ENCODE measurements around the gene CSDE1. TPM values are rescaled to one million over a fixed set of nuclear protein-coding genes. Genes with fewer than 3 reads are reported as not detected.

Gene CSDE1
- total RNA-seq, 4 donors from 2014 or later: 2,331 to 4,024 (median 3,697) TPM

DNA sequence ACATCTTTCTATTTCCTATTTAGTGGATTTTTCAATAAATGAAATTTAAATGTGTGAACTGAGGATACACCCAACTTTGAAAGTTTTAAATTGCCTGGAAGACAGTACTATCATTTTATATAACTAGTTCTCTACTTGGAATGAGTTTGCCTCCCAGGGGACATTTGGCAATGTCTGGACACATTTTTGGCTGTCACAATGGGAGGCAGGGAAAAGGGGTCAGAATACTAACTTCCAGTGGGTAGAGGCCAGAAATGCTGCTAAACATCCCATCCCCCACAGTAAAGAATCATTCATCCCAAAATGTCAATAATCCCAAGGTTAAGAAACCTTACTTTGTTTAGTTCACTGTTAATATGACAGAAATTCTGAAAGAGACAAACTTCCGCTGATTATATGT, 28.0 kb downstream of the CSDE1 start:
- ATAC-seq (no peak), DNase-seq (no peak)
- no peaks in the 10 kb centered on the region for H3K27me3 ChIP-seq
- intact Hi-C loops (cut with DNase I; ENCODE audit: low total_unique reads) (no loop called here), in situ Hi-C loops (cut with MboI; ENCODE audit: low sequenced_read_pairs in 4 of 4) (no loop called here)
- peak overlapping the region; percentile 44 to 74 (median 66) for H3K27ac ChIP-seq
- peaks cover 0 to 79% of the 10 kb centered on the region in 2 donors for H3K36me3 ChIP-seq
- no peaks in the 10 kb centered on the region for H3K9me3 ChIP-seq
- no peak overlapping the region for H3K4me3 ChIP-seq
- TF ChIP-seq POLR2A (IDR thresholded peaks at IDR 0.05): no peak
- no peak for TF ChIP-seq CTCF (IDR thresholded peaks at IDR 0.05 in 4 of 5, conservative IDR thresholded peaks at IDR 0.05 in 1 of 5)
- H3K4me1 ChIP-seq: peaks cover 23 to 47% of the 10 kb centered on the region in 2 donors

DNA sequence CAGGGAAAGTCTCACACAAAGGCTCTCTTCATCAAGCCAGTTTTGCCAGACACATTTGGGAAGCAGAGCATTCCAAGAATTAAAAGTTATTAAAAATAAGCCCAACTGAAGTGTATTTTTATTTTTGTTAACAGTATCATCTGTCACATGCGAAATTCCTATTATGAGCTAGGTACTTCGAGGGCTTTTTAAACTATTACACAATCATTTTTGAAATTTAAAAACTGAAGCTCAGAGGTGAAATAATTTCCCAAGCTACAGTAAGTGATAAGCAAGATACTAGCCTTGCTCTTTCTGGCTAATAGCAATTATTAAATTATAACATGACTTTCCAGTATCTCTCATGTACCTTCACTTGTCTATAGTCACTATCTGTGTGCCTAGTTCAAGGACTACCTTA, 29.2 kb downstream of the CSDE1 start:
- Histone ChIP-seq H3K9me3 (no peaks in the 10 kb centered on the region), H3K4me3 (no peak overlapping the region), H3K27ac (peak overlapping the region; percentile 44 to 74 (median 66)), H3K36me3 (peaks cover 0 to 78% of the 10 kb centered on the region in 2 donors), H3K4me1 (peaks cover 32 to 51% of the 10 kb centered on the region in 2 donors), H3K27me3 (no peaks in the 10 kb centered on the region)
- DNase-seq: no peak
- in situ Hi-C loops (cut with MboI; ENCODE audit: low sequenced_read_pairs in 4 of 4): no loop called here
- intact Hi-C loops (cut with DNase I; ENCODE audit: low total_unique reads): no loop called here
- ATAC-seq: no peak
- TF ChIP-seq CTCF (IDR thresholded peaks at IDR 0.05 in 4 of 5, conservative IDR thresholded peaks at IDR 0.05 in 1 of 5) (no peak), POLR2A (IDR thresholded peaks at IDR 0.05) (no peak)

GRCh38 chr1:114725230-114725629, 32.6 kb downstream of the CSDE1 start:
- Histone ChIP-seq H3K27me3 (no peaks in the 10 kb centered on the region), H3K27ac (peak overlapping the region in 3 of 4 donors; percentile 69 to 88 (median 74)), H3K9me3 (no peaks in the 10 kb centered on the region), H3K4me1 (peaks cover 48 to 52% of the 10 kb centered on the region in 2 donors), H3K36me3 (peaks cover 0 to 78% of the 10 kb centered on the region in 2 donors), H3K4me3 (no peak overlapping the region)
- no peak for DNase-seq
- TF ChIP-seq CTCF (IDR thresholded peaks at IDR 0.05 in 4 of 5, conservative IDR thresholded peaks at IDR 0.05 in 1 of 5) (no peak), POLR2A (IDR thresholded peaks at IDR 0.05) (no peak)
- ATAC-seq: no peak
- in situ Hi-C loops (cut with MboI; ENCODE audit: low sequenced_read_pairs in 4 of 4) (no loop called here), intact Hi-C loops (cut with DNase I; ENCODE audit: low total_unique reads) (no loop called here)

DNA sequence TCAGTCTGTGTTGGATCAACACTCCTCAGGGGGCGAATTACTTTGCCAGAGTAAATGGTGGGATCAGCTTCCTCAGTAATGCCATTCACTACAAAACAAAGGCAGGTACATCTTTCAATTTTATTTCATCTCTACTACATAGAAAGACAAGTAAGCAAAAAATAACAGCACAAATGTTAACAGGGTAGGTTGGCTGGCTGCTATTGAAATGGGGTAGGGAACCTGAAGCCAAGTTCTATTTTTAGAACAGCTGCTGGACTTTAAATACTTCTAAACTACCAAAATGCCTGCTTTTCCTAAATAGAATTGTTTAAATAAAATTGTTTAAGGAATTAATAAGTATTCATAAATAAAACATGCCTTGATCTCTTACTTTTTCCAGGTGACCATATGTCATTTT, 33.9 kb downstream of the CSDE1 start:
- intact Hi-C loops (cut with DNase I; ENCODE audit: low total_unique reads): no loop called here
- peak overlapping the region; percentile 66 to 88 (median 72) for H3K27ac ChIP-seq
- peaks cover 0 to 82% of the 10 kb centered on the region in 2 donors for H3K36me3 ChIP-seq

More for the DNA sequence above, 33.9 kb downstream of the CSDE1 start:
- in situ Hi-C loops (cut with MboI; ENCODE audit: low sequenced_read_pairs in 4 of 4): no loop called here
- Histone ChIP-seq H3K27me3 (no peaks in the 10 kb centered on the region), H3K9me3 (no peaks in the 10 kb centered on the region), H3K4me3 (no peak overlapping the region), H3K4me1 (peaks cover 42% of the 10 kb centered on the region in 2 donors)
- no peak for TF ChIP-seq POLR2A (IDR thresholded peaks at IDR 0.05)
- no peak for TF ChIP-seq CTCF (IDR thresholded peaks at IDR 0.05 in 4 of 5, conservative IDR thresholded peaks at IDR 0.05 in 1 of 5)
- no peak for DNase-seq
- peak in 1 of 2 donors; percentile 52 for ATAC-seq

Measured in gastrocnemius medialis (tissue), 4 donors.